ENCODE results near the gene TRPM2. TPM values are rescaled to one million over a fixed set of nuclear protein-coding genes. Genes with fewer than 3 reads are reported as not detected.

TRPM2 gene
- polyA plus RNA-seq, 1 donor: 0.57 TPM

DNA sequence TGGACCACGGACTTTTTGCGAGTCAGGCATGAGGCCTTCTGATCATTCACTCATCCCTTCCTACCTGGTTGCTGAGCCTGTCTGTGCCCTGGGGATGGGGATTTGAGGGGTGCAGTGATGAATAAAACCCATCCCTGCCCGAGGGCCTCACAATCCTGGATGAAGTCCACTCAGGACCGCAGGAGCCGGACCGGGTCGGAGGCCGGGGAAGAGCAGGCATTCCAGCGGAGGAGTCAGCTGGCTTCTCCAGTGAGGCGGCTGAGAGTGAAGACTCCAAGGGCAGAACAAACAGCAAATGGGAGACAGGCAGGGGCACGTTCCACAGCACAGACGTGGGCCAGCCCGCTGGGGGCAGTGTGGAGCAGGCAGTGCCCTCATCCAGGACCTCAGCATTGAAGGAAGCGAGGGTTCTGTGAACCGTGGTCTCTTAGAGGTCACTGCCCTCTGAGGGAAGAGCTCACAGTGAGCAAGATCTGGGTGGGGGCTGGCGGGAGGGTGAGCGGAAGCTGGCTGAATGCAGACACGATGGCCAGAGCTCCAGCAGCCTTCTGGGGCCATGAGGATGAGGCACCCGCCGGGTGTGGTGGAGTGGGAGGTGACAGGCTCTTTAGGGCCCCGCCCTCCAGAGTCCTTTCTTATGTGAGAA lies 91.0 kb downstream of the TRPM2 start:
- no peak for DNase-seq

DNA sequence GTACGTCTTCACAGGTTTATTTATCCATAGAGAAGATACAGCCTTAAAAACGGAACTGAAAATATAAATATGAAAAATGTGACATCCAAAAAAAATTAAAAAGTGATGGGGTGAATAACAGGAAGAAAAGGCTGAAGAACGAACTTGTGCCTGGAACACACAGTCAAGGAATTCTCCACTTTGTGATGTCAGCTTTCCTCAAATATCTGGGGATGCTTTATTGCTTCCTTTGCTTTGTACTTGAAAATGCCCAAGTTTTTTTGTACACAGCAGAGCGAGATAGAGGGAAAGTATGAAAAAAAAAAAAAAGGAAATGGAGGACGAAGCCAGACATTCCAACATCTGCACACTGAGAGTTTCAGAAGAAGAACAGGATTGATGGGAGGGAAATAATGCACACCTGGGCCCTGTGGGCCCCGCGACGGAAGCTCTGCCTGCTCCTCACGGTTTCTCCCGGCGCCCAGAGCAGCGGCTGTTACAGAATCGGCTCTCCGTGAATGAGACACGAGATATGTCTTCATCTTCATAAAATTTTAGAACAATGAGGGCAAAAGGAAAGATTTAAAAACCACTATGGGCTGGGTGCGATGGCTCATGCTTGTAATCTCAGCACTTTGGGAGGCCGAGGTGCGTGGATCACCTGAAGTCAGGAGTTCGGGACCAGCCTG lies 91.9 kb downstream of the TRPM2 start:
- DNase-seq: no peak

DNA sequence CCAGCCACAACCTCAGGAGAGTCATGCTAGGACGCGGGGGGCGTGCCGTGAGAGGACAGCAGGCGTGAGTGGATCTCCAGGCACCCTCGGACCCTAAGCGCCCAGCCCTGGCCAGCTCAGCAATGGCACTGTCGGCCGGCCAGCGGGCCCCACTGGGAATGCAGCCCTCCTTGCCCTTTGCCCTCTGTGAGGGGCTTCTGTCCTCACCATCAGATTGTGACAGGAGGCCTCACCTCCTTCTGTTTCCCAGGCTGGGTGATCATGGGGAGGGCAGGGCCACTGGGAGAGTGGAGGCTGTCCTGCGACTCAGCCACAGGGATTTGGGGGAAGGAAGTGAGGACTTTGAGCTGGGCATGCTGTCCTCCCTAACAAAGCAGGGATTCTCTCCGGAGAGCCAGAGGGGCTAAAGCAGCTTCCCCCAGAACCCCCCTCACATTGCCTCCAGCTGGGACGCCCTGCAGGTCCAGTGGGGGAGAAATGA lies 95.3 kb downstream of the TRPM2 start:
- DNase-seq: no peak

DNA sequence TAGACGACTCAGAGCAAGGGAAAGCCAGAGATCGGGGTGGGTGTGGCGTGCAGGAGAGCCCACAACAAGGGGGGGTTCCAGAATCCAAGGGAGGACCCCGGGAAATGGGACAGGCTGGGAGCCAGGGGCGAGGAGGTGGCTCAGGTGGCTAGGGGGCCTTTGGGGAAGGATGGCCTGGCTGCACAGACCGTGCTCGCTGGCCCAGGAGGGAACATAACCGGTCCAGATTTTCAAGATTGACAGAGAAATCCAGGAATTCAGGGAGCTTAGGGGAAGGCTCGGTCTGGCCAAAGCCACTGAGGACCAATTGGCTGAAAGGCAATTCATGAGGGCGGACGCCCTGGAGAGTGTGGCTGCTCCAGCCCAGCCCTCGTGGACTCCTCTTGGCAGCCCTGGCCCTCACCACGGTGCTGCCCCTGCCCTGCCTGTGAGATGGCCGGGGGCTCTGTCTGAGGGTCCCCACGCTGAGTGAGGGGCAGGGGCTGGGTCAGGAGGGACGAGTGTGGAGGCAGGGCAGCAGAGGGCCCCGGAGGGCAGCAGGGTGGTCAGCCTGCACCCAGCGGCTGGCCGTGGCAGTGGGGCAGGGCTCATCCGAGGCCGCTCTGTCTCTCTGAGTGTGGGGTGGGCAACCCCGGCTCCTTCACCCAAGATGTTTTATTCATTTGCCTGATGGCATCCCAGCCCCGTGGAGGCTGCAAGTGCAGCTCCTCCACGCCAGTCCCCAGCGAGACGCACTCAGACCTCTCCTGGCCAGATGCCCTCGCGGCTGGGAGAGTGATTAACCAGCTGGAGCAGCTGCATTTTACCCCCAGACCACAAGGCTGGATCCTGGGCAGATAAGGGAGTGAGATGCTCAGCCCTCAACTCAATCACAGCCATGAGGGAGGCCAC lies 96.3 kb downstream of the TRPM2 start:
- no peak for DNase-seq

DNA sequence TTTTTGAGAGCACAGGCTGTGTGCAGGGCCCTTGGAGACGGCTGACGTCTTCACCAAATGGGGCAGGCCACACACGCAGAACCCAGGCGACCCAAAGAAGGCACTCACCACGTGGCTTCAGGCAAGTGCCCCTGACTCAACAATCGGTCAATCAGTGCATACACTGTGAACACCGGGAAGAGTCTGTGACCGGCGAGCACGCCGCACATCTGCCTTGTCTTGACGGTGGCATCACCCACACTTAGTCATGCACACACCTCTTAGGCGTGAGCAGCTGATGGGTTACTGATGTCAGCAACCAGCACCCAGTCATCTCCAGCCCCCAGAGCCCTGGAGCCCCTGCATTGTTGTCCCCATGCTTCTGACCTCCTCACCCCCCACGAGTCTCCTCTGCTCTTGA lies 97.0 kb downstream of the TRPM2 start:
- DNase-seq: no peak

DNA sequence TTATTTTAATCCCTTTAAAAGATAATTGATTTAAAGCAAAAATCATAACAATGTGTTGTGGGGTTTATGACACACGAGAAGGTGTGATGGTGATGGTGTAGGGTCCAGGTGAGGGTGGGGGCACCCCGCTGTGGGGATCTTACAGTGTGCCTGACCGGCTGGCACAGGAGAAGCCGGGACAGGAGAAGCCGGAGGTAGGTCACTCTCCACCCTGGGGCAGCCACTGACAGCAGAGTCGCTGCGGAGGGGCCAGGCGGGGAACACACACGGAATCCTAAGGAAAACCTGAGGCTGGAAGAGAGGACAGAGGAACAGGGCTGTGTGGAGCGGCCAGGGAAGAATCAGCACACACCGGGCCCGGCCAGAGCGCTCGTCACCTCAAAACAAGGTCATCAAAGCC lies 97.6 kb downstream of the TRPM2 start:
- DNase-seq: no peak

DNA sequence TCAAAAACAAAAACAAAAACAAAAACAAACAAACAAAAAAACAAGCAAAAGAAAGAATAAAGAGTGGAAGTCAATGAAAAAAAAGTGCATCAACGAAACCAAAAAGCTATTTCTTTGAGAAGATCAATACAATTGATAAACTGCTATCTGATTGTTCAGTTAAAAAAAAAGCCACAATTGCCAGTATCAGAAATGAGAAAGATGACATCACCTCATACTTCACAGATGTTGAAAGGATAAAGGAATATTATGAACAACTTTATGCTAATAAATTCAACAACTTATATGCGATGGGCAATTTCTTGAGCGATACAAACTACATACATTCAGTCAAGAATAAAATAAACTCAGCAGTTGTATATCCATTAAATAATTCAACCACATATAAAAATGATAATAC lies 99.7 kb downstream of the TRPM2 start:
- DNase-seq: no peak

DNA sequence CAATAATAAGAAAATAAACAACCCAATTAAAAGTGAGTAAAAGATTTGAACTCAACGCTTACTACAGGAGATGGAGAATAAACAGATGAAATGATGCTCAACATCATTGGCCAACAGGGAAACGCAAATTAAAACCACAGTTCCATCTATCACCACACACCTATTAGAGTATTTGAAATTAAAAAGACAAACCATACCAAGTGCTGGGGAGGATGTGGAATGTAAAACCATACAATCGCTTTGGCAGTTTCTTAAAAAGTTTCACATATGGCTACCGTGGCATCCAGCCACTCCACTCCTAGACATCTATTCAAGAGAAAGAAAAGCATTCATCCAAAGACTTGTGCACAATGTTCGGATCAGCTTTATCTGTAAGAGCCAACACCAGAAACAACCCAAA lies 100.6 kb downstream of the TRPM2 start:
- no peak for DNase-seq

DNA sequence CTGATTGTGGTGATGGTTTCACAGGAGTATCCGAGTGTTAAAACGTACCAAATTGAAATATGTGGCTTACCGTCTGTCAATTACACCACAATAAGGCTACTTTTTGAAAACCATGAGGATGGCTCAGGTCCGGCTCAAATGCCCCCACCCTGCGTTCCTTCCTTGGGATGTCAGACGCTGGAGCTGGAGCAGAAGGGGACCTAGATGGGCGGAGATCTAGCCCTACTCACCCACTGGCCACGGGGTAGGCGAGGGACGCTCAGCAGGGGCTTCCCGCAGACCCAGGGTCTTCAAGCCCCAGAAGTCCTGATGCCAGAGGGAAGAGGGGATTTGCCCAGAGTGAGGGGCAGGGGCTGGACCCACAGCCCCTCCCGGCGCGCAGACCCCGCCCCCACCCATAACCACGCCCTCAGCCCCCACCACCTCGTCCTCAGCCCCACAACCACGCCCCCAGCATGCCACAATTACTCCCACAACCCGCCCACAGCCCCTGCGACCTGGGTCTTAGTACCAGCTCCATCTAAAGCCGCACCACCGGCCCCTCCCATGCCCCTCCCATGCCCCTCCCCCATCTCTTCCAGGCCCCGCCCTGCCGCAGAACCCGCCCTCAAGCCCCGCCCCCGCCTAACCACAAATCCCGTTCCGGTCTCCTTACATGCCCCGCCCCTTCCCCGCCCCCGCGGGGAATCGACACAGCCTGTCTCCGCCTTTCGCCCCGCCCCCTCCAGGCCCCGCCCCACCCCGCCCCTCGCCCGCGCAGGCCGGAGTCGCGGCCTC lies 101.5 kb downstream of the TRPM2 start, which contains the start of gene LRRC3:
LRRC3 (plus strand) TSS at position 764 of the 777 bp plus-strand sequence. CDS start 1,135 bp downstream, outside the sequence.
- peak; percentile 80 for DNase-seq

DNA sequence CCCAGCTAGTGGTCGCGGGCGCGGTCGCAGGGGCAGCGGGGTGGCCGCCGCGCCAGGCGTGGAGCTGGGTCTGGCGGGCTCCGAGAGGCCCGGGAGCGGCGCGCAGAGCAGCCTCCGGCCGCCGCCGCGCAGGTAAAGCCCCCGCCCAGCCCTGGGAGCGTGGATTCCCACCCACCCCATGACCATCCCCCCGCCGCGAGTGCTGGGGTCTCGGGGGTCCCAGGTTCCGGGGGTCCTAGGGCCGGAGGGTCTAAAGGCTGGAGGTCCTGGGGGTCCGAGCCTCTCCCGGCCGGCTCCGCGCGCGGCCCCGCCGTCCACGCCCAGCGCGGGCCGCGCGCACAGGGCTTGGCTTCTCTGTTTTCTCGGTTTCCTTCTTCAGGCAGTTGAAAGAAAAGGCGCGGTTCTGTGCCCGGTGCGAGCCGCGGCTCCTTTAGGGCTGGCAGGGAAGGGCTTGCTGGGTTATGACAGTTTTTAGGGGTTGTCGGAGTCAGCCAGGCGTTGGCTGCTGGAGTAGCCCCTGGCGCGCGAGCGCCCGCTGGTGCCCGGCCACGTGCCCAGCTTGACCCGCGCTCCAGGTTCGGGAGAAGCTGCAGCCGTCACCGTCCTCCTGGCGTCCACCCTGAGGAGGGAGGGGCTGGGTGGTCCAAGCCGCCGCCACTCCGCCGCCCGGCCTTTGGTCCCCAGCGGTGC lies 102.2 kb downstream of the TRPM2 start:
- no peak for DNase-seq

DNA sequence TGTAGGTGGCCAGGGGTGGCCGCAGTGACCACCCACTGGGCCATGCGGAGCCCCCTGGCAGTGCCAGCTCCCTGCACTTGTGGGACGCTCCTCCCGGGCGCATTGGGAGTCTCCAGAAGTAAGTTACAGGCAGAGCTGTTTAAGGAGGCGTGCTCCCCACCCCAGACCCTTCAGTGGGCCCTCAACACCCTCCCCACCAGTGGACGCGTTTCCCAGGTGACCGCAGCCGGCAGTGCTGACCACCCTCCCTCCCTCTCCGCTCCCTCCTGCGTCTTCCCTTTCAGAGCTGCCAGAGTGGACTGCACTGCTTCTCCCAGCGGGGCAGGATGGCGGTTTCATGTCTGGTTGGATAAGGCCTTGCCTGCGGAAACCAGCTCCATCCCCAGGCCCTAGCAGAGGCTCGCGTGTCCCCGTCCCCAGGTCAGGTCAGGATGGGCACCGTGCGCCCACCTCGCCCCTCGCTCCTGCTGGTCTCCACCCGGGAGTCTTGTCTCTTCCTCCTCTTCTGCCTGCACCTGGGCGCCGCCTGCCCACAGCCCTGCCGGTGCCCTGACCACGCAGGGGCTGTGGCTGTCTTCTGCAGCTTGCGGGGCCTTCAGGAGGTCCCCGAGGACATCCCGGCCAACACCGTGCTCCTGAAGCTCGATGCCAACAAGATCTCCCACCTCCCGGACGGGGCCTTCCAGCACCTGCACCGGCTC lies 102.9 kb downstream of the TRPM2 start:
- DNase-seq: no peak

DNA sequence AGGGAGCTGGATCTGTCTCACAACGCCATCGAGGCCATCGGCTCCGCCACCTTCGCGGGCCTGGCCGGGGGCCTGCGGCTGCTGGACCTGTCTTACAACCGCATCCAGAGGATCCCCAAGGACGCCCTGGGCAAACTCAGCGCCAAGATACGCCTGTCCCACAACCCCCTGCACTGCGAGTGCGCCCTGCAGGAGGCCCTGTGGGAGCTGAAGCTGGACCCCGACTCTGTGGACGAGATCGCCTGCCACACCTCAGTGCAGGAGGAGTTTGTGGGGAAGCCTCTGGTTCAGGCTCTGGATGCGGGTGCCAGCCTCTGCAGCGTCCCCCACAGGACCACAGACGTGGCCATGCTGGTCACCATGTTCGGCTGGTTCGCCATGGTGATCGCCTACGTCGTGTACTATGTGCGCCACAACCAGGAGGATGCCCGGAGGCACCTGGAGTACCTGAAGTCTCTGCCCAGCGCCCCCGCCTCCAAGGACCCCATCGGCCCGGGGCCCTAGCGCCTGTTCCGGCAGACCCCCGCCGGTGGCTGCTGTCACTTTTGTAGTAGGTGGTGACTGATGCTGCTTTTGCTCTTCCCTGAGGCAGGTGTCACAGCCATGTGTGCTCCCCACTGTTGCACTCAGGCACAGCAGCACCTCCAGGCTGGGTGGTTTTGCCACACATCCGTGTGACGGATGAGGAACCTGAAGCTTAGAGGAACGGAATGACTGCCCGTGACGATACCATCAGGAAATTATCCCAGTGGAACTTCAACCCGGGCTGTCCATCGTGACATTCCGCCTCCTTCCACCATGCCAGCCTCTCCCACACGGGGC lies 103.7 kb downstream of the TRPM2 start:
- DNase-seq: no peak

DNA sequence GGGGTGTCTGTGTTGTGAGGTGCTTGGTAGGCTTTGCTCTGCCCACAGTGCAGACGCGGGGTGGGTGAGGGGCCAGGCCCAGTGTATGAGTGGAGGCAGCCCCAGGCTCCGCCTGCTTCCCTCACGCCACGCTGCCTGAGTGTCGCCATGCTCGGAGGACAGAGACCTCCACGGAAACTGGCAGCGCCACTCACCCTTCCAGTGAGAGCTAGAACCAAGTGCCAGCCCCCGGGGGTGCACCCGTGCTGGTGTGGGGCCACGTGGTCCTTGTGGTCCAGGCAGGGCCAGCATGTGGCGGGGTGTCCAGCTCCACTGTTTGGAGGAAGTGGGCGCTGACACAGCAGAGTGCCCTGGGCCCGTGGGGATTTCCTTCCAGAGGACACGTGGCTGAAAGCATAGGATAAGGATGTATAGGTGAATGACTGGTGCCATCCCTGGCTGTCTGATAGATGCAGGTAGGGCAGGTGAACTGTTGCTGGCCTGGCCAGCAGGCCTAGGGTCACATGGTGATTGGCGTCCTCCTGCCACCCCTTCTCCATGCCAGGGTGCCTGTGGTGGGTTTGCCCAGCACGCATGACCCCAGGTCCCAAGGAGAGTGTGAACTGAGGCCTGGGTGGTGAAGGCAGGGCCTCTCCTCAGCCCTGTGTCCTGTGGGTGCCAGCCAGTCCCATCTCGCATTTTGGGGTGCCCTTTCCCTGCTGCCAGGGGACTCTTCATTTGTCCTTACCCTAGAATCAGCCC lies 105.7 kb downstream of the TRPM2 start:
- no peak for DNase-seq

DNA sequence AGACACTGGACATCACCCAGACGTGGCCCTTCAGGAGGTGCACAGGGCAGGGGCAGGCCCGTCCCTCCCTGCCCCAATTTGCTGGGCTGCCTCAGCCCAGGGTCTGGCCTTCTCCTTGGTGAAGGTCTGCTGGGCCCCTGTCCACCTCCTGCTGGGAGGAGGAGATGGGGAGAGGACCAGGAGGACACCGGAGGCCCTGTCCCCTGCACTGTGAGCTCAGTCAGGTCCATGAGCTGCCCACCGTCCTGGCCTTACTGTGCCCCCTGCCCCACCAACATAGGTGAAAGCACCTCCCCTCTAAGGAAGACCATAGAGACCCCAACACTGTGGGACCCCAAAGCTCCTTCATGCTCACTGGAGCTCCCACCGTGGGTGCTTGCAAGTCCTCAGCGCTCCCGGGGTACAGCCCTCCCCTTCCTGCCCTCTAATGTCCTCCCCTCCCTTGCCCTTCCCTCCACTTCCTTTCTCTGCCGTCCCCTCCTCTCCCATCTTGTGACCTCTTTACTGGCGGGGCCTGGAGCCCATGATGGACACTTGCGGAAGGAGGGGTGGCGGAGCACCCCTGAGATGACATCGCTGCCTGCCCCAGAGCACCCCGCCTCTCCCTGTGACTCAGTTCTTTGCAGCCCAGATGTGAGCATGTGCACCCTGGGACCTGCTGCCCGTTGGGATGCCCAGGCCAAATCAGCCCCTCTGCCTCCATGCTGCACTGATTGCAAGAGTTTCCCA lies 106.5 kb downstream of the TRPM2 start:
- no peak for DNase-seq

DNA sequence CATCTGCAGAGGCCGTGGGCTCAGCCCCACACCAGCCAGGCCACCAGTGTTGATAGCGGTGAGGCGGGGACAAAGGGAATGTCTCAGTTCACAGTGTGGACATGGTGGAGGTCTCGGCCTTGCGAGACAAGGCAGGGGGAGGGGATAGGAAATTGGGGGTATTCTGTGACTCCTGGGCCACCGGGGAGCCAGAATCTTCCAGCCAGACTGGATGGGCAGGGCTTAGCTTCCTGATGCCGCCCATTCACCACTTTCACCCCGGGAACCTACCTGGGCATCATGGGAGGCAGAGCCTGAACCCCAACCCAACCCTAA lies 107.0 kb downstream of the TRPM2 start:
- no peak for DNase-seq

DNA sequence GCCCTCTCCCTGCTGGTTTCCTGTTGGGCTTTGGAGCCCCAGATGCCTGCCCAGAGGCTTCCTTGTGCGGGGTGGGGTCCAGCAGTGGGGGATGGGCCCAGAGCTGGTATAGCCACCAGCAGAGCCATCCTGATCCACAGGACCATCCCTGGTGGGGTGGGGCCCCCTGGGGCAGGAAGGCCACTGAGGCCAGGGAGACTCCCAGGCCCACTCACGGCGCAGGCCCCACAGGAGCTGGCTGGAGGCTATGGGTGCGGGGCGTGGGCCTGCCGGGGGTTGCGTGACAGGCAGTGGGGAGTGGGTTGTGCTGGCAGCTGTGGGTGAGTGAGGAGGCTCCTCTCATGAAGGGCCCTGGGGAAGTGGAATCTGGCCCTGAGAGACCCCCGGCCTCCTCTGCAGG lies 107.6 kb downstream of the TRPM2 start:
- no peak for DNase-seq

DNA sequence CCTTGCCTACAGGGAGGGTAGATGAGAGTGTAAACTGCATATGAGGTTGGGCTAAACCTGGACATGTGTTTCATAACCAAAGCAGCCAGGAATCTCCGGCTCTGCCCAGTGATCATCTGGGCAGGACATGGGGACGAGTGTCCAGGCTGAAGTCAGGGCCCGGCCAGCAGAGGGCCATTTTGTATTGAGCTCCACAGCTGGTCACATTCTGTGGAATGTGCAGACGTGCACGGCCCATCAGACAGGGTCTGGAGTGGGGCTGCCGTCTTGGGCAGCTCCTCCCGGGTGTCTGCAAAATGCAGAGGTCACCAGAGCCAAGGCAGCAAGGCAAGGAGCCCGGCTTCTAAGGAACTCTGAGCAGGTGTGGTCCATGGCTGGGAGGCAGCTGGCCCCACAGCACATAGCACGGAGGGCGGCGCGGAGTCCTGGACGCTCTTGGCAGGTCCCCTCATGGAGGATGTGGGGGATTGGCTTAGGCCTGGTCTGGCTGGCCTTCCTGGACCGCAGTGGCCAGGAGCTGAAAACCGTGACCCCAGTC lies 108.1 kb downstream of the TRPM2 start:
- DNase-seq: no peak
